Measurements from ENCODE around the gene DBF4. TPM values are rescaled to one million over a fixed set of nuclear protein-coding genes. Genes with fewer than 3 reads are reported as not detected.

The DBF4 gene
- total and polyA plus RNA-seq, 2 of the 13 experiments (the other 11 are each of a cell fraction or from before 2014, with no cell fraction given), result 5.0 to 64.4 TPM

DNA sequence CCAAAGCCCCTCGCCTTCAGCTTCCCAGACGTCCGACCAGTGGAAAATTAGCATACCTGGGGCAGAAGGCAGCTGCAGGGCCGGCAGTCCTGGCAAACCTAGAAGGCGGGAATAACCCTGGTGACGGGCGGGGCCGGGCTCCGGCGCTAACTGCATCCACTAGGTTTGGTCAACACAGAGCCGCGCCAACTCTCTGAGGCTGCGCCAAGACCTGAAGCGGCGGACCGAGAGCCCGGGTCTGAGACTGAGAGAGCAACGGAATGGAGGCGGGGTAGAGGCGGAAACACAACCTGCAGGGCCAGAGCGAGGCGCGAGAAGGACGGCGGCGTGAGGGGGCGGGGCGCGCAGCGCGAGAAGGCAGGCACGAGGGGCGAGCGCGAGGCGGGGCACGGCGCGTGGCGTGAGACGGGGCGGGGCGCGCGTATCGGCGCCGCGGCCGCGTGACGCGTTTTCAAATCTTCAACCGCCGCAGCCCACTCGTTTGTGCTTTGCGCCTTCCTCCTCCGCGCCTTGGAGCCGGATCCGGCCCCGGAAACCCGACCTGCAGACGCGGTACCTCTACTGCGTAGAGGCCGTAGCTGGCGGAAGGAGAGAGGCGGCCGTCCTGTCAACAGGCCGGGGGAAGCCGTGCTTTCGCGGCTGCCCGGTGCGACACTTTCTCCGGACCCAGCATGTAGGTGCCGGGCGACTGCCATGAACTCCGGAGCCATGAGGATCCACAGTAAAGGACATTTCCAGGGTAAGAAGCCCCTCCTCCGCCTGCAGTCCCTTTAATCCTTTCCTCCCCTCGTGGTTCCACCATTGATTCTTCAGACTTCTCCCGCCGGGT is at the start of gene DBF4, which contains the start of gene SLC25A40 (continued):
- TF ChIP-seq, protein P1, sequence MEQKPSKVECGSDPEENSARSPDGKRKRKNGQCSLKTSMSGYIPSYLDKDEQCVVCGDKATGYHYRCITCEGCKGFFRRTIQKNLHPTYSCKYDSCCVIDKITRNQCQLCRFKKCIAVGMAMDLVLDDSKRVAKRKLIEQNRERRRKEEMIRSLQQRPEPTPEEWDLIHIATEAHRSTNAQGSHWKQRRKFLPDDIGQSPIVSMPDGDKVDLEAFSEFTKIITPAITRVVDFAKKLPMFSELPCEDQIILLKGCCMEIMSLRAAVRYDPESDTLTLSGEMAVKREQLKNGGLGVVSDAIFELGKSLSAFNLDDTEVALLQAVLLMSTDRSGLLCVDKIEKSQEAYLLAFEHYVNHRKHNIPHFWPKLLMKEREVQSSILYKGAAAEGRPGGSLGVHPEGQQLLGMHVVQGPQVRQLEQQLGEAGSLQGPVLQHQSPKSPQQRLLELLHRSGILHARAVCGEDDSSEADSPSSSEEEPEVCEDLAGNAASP (CRISPR knock-in tag; IDR thresholded peaks at IDR 0.05; ENCODE audit: borderline replicate concordance), result no peak
- TF ChIP-seq, protein P2, sequence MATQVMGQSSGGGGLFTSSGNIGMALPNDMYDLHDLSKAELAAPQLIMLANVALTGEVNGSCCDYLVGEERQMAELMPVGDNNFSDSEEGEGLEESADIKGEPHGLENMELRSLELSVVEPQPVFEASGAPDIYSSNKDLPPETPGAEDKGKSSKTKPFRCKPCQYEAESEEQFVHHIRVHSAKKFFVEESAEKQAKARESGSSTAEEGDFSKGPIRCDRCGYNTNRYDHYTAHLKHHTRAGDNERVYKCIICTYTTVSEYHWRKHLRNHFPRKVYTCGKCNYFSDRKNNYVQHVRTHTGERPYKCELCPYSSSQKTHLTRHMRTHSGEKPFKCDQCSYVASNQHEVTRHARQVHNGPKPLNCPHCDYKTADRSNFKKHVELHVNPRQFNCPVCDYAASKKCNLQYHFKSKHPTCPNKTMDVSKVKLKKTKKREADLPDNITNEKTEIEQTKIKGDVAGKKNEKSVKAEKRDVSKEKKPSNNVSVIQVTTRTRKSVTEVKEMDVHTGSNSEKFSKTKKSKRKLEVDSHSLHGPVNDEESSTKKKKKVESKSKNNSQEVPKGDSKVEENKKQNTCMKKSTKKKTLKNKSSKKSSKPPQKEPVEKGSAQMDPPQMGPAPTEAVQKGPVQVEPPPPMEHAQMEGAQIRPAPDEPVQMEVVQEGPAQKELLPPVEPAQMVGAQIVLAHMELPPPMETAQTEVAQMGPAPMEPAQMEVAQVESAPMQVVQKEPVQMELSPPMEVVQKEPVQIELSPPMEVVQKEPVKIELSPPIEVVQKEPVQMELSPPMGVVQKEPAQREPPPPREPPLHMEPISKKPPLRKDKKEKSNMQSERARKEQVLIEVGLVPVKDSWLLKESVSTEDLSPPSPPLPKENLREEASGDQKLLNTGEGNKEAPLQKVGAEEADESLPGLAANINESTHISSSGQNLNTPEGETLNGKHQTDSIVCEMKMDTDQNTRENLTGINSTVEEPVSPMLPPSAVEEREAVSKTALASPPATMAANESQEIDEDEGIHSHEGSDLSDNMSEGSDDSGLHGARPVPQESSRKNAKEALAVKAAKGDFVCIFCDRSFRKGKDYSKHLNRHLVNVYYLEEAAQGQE (IDR thresholded peaks at IDR 0.05; ENCODE audit: borderline replicate concordance in 1 of 2, low read depth in 1 of 2, low read length in 2 of 2), result no peak
- TF ChIP-seq KLF6 (CRISPR knock-in tag; IDR thresholded peaks at IDR 0.05), result no peak; the same call in 1 of the 2 replicates
- TF ChIP-seq PHF5A (CRISPR knock-in tag; IDR thresholded peaks at IDR 0.05; ENCODE audit: low read depth, unreplicated experiment), result peak; percentile 60
- no peak for TF ChIP-seq ZNF24 (IDR thresholded peaks at IDR 0.05)
- peak; percentile 97 for TF ChIP-seq SAFB2 (CRISPR knock-in tag; IDR thresholded peaks at IDR 0.05; ENCODE audit: borderline replicate concordance, low read depth)
- peak; percentile 90 for TF ChIP-seq ZNF772 (CRISPR knock-in tag; IDR thresholded peaks at IDR 0.05)
- TF ChIP-seq, protein P3, sequence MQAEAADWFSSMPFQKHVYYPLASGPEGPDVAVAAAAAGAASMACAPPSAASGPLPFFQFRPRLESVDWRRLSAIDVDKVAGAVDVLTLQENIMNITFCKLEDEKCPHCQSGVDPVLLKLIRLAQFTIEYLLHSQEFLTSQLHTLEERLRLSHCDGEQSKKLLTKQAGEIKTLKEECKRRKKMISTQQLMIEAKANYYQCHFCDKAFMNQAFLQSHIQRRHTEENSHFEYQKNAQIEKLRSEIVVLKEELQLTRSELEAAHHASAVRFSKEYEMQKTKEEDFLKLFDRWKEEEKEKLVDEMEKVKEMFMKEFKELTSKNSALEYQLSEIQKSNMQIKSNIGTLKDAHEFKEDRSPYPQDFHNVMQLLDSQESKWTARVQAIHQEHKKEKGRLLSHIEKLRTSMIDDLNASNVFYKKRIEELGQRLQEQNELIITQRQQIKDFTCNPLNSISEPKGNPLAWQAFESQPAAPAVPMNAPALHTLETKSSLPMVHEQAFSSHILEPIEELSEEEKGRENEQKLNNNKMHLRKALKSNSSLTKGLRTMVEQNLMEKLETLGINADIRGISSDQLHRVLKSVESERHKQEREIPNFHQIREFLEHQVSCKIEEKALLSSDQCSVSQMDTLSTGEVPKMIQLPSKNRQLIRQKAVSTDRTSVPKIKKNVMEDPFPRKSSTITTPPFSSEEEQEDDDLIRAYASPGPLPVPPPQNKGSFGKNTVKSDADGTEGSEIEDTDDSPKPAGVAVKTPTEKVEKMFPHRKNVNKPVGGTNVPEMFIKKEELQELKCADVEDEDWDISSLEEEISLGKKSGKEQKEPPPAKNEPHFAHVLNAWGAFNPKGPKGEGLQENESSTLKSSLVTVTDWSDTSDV (CRISPR knock-in tag; IDR thresholded peaks at IDR 0.05), result no peak
- 0 out of 2 replicates have a peak, but pooled peaks have one; percentile 40 for TF ChIP-seq ZNF570 (CRISPR knock-in tag; IDR thresholded peaks at IDR 0.05; ENCODE audit: borderline replicate concordance)
- no peak for TF ChIP-seq ZFAT (CRISPR knock-in tag; conservative IDR thresholded peaks at IDR 0.05)
- no peak for TF ChIP-seq ZSCAN22 (CRISPR knock-in tag; IDR thresholded peaks at IDR 0.05)
- TF ChIP-seq, protein P4, sequence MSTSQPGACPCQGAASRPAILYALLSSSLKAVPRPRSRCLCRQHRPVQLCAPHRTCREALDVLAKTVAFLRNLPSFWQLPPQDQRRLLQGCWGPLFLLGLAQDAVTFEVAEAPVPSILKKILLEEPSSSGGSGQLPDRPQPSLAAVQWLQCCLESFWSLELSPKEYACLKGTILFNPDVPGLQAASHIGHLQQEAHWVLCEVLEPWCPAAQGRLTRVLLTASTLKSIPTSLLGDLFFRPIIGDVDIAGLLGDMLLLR (CRISPR knock-in tag; IDR thresholded peaks at IDR 0.05), result no peak; the same call in 1 of the 2 replicates
- TF ChIP-seq, protein P5, sequence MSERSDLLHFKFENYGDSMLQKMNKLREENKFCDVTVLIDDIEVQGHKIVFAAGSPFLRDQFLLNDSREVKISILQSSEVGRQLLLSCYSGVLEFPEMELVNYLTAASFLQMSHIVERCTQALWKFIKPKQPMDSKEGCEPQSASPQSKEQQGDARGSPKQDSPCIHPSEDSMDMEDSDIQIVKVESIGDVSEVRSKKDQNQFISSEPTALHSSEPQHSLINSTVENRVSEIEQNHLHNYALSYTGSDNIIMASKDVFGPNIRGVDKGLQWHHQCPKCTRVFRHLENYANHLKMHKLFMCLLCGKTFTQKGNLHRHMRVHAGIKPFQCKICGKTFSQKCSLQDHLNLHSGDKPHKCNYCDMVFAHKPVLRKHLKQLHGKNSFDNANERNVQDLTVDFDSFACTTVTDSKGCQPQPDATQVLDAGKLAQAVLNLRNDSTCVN (CRISPR knock-in tag; IDR thresholded peaks at IDR 0.05; ENCODE audit: borderline replicate concordance), result 0 out of 2 replicates have a peak, but pooled peaks have one; percentile 11
- no peak; the same call in 1 of the 2 replicates for TF ChIP-seq ZNF589 (CRISPR knock-in tag; conservative IDR thresholded peaks at IDR 0.05)
- no peak for TF ChIP-seq MATR3 (CRISPR knock-in tag; IDR thresholded peaks at IDR 0.05)
- peak; percentile 25; the same call in 1 of the 2 replicates for TF ChIP-seq BORCS8-MEF2B (CRISPR knock-in tag; IDR thresholded peaks at IDR 0.05)
- TF ChIP-seq REXO4 (CRISPR knock-in tag; IDR thresholded peaks at IDR 0.05; ENCODE audit: borderline replicate concordance), result no peak
- no peak; the same call in 1 of the 2 replicates for TF ChIP-seq ZNF253 (CRISPR knock-in tag; IDR thresholded peaks at IDR 0.05; ENCODE audit: borderline replicate concordance)
- no peak for TF ChIP-seq TEAD2 (CRISPR knock-in tag; IDR thresholded peaks at IDR 0.05)
